Measurements from ENCODE around the gene ARID4A. TPM values are rescaled to one million over a fixed set of nuclear protein-coding genes. Genes with fewer than 3 reads are reported as not detected.
A peak's percentile ranks its signal among the peaks of the same experiment; 100 is the strongest.

The ARID4A gene
- polyA plus RNA-seq, 2 of the 4 experiments (the other 2 are of a cell fraction) = 9.0 to 15.1 TPM

DNA sequence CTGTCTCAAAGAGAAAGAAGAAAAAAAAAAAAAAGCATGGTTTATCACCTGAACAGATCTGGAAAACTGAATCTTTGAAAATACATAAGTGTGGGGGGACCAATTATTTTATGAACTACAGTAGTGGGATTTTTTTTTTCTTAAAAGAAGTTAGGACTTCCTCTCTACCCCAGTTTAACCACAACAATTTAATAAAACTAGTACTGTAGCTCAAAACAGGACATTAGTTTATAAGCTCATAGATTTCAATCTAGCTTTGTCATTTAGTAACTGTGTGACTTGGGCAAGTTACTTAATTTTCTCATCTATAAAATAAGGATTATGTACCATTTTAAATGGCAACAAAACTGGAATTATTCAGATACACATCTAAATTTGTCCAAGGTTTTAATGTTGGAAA, 23.5 kb upstream of the ARID4A start:
- Histone ChIP-seq H3K9me3 (no peaks in the 10 kb centered on the region), H3K27ac (no peak overlapping the region), H3K4me2 (no peak overlapping the region), H3K4me3 (no peak overlapping the region), H3K4me1 (peaks cover 32% of the 10 kb centered on the region)
- DNase-seq (ENCODE audit: low read depth in 1 of 2, low spot score in 1 of 2) (no peak), ATAC-seq (no peak), FAIRE-seq (no peak)
- TF ChIP-seq CTCF (IDR thresholded peaks at IDR 0.05) (no peak), CHD2 (IDR thresholded peaks at IDR 0.05; ENCODE audit: low read length, partially characterized antibody) (no peak), POLR2A (IDR thresholded peaks at IDR 0.05; ENCODE audit: low read length) (no peak), POLR2AphosphoS2 (conservative IDR thresholded peaks at IDR 0.05; ENCODE audit: low read length) (no peak), RCOR1 (IDR thresholded peaks at IDR 0.05; ENCODE audit: low read depth, low read length) (no peak), TP53 (CRISPR knock-in tag; IDR thresholded peaks at IDR 0.05) (no peak), BHLHE40 (IDR thresholded peaks at IDR 0.05; ENCODE audit: low read depth, low read length) (no peak), ZNF302 (CRISPR knock-in tag; IDR thresholded peaks at IDR 0.05) (no peak), CBX2 (IDR thresholded peaks at IDR 0.05; ENCODE audit: borderline replicate concordance, low read depth) (no peak), NR3C1 (IDR thresholded peaks at IDR 0.05) (no peak), HOXA7 (CRISPR knock-in tag; IDR thresholded peaks at IDR 0.05) (no peak), GATA3 (IDR thresholded peaks at IDR 0.05; ENCODE audit: borderline replicate concordance) (no peak), CHD4 (IDR thresholded peaks at IDR 0.05; ENCODE audit: borderline replicate concordance) (no peak), HOXB5 (CRISPR knock-in tag; IDR thresholded peaks at IDR 0.05) (no peak), HDAC2 (IDR thresholded peaks at IDR 0.05) (no peak), RFX5 (IDR thresholded peaks at IDR 0.05) (no peak), ESRRA (IDR thresholded peaks at IDR 0.05; ENCODE audit: borderline replicate concordance, low read length) (no peak)
- TF ChIP-seq, protein P1, sequence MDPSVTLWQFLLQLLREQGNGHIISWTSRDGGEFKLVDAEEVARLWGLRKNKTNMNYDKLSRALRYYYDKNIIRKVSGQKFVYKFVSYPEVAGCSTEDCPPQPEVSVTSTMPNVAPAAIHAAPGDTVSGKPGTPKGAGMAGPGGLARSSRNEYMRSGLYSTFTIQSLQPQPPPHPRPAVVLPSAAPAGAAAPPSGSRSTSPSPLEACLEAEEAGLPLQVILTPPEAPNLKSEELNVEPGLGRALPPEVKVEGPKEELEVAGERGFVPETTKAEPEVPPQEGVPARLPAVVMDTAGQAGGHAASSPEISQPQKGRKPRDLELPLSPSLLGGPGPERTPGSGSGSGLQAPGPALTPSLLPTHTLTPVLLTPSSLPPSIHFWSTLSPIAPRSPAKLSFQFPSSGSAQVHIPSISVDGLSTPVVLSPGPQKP (IDR thresholded peaks at IDR 0.05; ENCODE audit: low read depth, low read length) = no peak
- TF ChIP-seq, protein P2, sequence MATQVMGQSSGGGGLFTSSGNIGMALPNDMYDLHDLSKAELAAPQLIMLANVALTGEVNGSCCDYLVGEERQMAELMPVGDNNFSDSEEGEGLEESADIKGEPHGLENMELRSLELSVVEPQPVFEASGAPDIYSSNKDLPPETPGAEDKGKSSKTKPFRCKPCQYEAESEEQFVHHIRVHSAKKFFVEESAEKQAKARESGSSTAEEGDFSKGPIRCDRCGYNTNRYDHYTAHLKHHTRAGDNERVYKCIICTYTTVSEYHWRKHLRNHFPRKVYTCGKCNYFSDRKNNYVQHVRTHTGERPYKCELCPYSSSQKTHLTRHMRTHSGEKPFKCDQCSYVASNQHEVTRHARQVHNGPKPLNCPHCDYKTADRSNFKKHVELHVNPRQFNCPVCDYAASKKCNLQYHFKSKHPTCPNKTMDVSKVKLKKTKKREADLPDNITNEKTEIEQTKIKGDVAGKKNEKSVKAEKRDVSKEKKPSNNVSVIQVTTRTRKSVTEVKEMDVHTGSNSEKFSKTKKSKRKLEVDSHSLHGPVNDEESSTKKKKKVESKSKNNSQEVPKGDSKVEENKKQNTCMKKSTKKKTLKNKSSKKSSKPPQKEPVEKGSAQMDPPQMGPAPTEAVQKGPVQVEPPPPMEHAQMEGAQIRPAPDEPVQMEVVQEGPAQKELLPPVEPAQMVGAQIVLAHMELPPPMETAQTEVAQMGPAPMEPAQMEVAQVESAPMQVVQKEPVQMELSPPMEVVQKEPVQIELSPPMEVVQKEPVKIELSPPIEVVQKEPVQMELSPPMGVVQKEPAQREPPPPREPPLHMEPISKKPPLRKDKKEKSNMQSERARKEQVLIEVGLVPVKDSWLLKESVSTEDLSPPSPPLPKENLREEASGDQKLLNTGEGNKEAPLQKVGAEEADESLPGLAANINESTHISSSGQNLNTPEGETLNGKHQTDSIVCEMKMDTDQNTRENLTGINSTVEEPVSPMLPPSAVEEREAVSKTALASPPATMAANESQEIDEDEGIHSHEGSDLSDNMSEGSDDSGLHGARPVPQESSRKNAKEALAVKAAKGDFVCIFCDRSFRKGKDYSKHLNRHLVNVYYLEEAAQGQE (IDR thresholded peaks at IDR 0.05) = no peak
- CTCF ChIA-PET = interaction anchor here (0.7 to 2.4 kb wide), 2 partner anchors 11 to 301 kb away, joined by 5 to 8 read pairs; no protein-coding TSS in a partner anchor
- POLR2A ChIA-PET = interaction anchor here (1.0 to 3.5 kb wide), 2 partner anchors 13 to 23 kb away, joined by 3 to 12 read pairs; partner anchors contain the start of gene ARID4A

DNA sequence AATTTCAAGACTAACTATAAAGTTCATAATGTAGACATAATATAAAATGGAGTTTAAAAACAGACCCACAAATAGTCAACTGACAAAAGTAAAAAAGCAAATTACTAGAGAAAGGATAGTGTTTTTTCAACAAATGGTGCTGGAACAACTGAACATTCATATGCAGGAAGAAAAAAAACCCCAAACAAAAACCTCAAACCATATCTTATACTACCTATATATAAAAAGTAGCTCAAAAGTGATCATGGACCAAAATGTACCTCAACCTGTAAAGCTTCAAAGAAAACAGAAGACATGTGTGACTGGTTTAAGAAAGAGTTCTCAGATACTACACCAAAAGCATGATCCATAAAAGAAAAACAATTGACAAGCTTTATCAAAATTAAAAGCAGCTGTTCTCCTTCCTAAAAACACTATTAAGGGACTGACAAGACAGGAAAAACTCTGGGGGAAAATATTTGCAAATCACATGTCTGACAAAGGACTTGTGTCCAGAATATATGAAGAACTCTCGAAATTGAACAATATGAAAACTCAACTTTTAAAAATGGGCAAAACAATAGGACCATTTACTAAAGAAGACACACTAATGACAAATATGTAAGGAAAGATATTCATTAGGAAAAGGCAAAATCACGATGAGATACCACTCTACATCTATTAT, 22.7 kb upstream of the ARID4A start:
- POLR2A ChIA-PET = interaction anchor here (1.0 to 3.5 kb wide), 2 partner anchors 12 to 22 kb away, joined by 3 to 12 read pairs; partner anchors contain the start of gene ARID4A
- DNase-seq (ENCODE audit: low read depth in 1 of 2, low spot score in 1 of 2) (no peak), FAIRE-seq (no peak), ATAC-seq (no peak)
- 71% methylated on average over 2 of the region's 2 CpGs for WGBS (ENCODE audit: missing lambda C conversion rate)
- CTCF ChIA-PET = interaction anchor here (0.8 to 1.5 kb wide), 3 partner anchors 10 to 32 kb away, joined by 3 to 4 read pairs (median 3); no protein-coding TSS in a partner anchor
- Histone ChIP-seq H3K27ac (no peak overlapping the region), H3K9me3 (no peaks in the 10 kb centered on the region), H3K4me1 (peaks cover 37% of the 10 kb centered on the region), H3K4me3 (no peak overlapping the region), H3K4me2 (peak overlapping the region; percentile 7; the same call in 1 of the 3 replicates)
- TF ChIP-seq HOXB13 (CRISPR knock-in tag; IDR thresholded peaks at IDR 0.05; ENCODE audit: low read depth) = no peak
